Endothelial cell of umbilical vein (primary cell): Measurements from ENCODE around the gene HIGD1C. TPM values are rescaled to one million over a fixed set of nuclear protein-coding genes. Genes with fewer than 3 reads are reported as not detected.

Source experiments
- BruUV-seq: library from RNA; stranded (reverse); fragments of 400-500 nt; replicated peaks from 2 replicates; lab custom pipeline; 2021; lab: Mats Ljungman, UMichigan
- CTCF ChIA-PET: fragments of 300-600, 350-600 bp; sonication (Branson Sonifier 250); formaldehyde crosslinking; loops from one replicate; lab custom pipeline; 2021; ENCODE audit warnings: antibody characterized with exemption, inconsistent platforms; lab: Charles Lee
- POLR2A ChIA-PET: fragments of 300-600, 350-600 bp; sonication (Branson Sonifier 250); formaldehyde crosslinking; loops from one replicate; lab custom pipeline; 2021; ENCODE audit warnings: antibody characterized with exemption, inconsistent platforms; lab: Charles Lee
- DNase-seq: peaks from one replicate; pipeline ENCODE4 v3.0.0-alpha.2; 2011; ENCODE audit warnings: low read depth, low spot score
- FAIRE-seq: peaks from 2 replicates; lab custom pipeline; 2011; peaks lifted over from hg19 to GRCh38; lab: Jason Lieb, UNC
- H2AFZ ChIP-seq: 2 replicates; pipeline ENCODE4 v1.6.0; 2012; ENCODE audit warnings: low read depth, low read length, control low read depth, inconsistent platforms
- H3K27ac ChIP-seq: 2 replicates; pipeline ENCODE4 v1.5.1; 2011; ENCODE audit warnings: low read depth, mild to moderate bottlenecking, control low read depth, low read length, moderate library complexity; ENCODE audit not compliant: insufficient read depth
- H3K27me3 ChIP-seq, 2 experiments: 2 replicates each; pipeline versions ENCODE4 v1.6.0 to v1.6.1; 2011; ENCODE audit warnings: low read length in 2 of 2, mixed read lengths in 1 of 2; ENCODE audit not compliant: control insufficient read depth in 2 of 2, insufficient read depth in 2 of 2
- H3K36me3 ChIP-seq, 2 experiments: 2 replicates in 1 of 2; 3 replicates in 1 of 2; pipeline ENCODE4 v1.5.1; 2011; ENCODE audit warnings: low read length in 2 of 2, mild to moderate bottlenecking in 1 of 2, moderate library complexity in 1 of 2; ENCODE audit not compliant: control insufficient read depth in 2 of 2, insufficient read depth in 2 of 2; ENCODE audit errors: extremely low read depth in 1 of 2
- H3K4me1 ChIP-seq: 3 replicates; pipeline ENCODE4 v1.5.1; 2011; ENCODE audit warnings: mild to moderate bottlenecking, low read length; ENCODE audit not compliant: control insufficient read depth, insufficient read depth; ENCODE audit errors: extremely low read depth
- H3K4me2 ChIP-seq: 2 replicates; pipeline ENCODE4 v1.6.1; 2011; ENCODE audit warnings: low read length, control low read depth, mixed read lengths; ENCODE audit not compliant: insufficient read depth
- H3K4me3 ChIP-seq, 3 experiments: fragments of 200-600 bp in 1 of 3; sonication (generic), shearing (Covaris generic) in 1 of 3; replicated peaks in 1 of 3; 2 replicates each; pipeline ENCODE4 v1.5.1; 2011 to 2016; ENCODE audit warnings: control low read depth in 3 of 3, low read length in 3 of 3, mild to moderate bottlenecking in 2 of 3, inconsistent platforms in 1 of 3, low read depth in 1 of 3, moderate library complexity in 1 of 3; ENCODE audit not compliant: insufficient read depth in 1 of 3
- H3K79me2 ChIP-seq: 2 replicates; pipeline ENCODE4 v1.6.0; 2012; ENCODE audit warnings: low read length, inconsistent platforms; ENCODE audit not compliant: control insufficient read depth, insufficient read depth
- H3K9ac ChIP-seq: replicated peaks from 2 replicates; pipeline ENCODE3; 2011; ENCODE audit warnings: low read length, control low read depth; ENCODE audit not compliant: insufficient read depth; ENCODE audit errors: extremely low read depth
- H3K9me1 ChIP-seq: replicated peaks from 3 replicates; pipeline ENCODE4 v1.6.0; 2011; ENCODE audit warnings: mild to moderate bottlenecking, low read length; ENCODE audit not compliant: control insufficient read depth, insufficient read depth; ENCODE audit errors: extremely low read depth
- H3K9me3 ChIP-seq: replicated peaks from 2 replicates; pipeline ENCODE4 v1.5.1; 2012; ENCODE audit warnings: low read length, inconsistent platforms; ENCODE audit not compliant: control insufficient read depth, insufficient read depth
- H4K20me1 ChIP-seq: replicated peaks from 2 replicates; pipeline ENCODE3; 2011; ENCODE audit warnings: mild to moderate bottlenecking, low read length; ENCODE audit not compliant: control insufficient read depth, insufficient read depth; ENCODE audit errors: extremely low read depth
- CTCF ChIP-seq, 2 donors: IDR thresholded peaks; 1 replicate in 1 of 2; 2 replicates in 1 of 2; pipeline ENCODE4 v1.5.1; 2011; ENCODE audit warnings: low read length in 2 of 2, mild to moderate bottlenecking in 2 of 2, moderate library complexity in 2 of 2, control low read depth in 1 of 2, inconsistent platforms in 1 of 2, low read depth in 1 of 2; ENCODE audit not compliant: insufficient read depth in 1 of 2; ENCODE audit errors: extremely low read depth in 1 of 2
- EZH2 ChIP-seq: IDR thresholded peaks from 2 replicates; pipeline ENCODE4 v1.6.1; 2012; ENCODE audit warnings: borderline replicate concordance, low read depth, mild to moderate bottlenecking, moderate library complexity, low read length, inconsistent platforms; ENCODE audit not compliant: severe bottlenecking
- MAX ChIP-seq: IDR thresholded peaks from 2 replicates; pipeline ENCODE4 v1.6.1; 2011; ENCODE audit not compliant: insufficient read depth, insufficient read length
- dilution Hi-C: fragments of 300-500 bp; cut with MboI; formaldehyde crosslinking; loops from one replicate; pipeline ENCODE4 v1.15.0; 2019; ENCODE audit warnings: low sequenced_read_pairs; ENCODE audit not compliant: extremely low pct_ligation_motif_present
- intact Hi-C: fragments of 100-400 bp; cut with micrococcal nuclease; formaldehyde crosslinking; loops from one replicate; pipeline ENCODE4 v1.10.0; 2022
- polyA plus RNA-seq, 4 experiments: library from polyadenylated mRNA; depleted of rRNA in 3 of 4; stranded (reverse) in 3 of 4; unstranded in 1 of 4; fragments of >200 nt; gene quantifications; 2 replicates each; pipeline versions ENCODE4 v1.2.1 to v1.2.3, GENCODE V29; 2011 to 2012; ENCODE audit warnings: missing spikeins in 1 of 4
- total RNA-seq: library from RNA; stranded (reverse); gene quantifications from 2 replicates; pipeline ENCODE4 v1.2.3, GENCODE V29; 2021

The HIGD1C gene
- total and polyA plus RNA-seq, 2 donors (not counting 3 experiments of a cell fraction or from before 2014, with no cell fraction given): not detected

GRCh38 chr12:50986966-50987737, 34.8 kb downstream of the HIGD1C start:
- Histone ChIP-seq H3K4me3 (no peak overlapping the region), H3K4me2 (no peak overlapping the region), H2AFZ (no peak overlapping the region), H3K9me3 (no peaks in the 10 kb centered on the region), H3K36me3 (peaks cover 15 to 17% of the 10 kb centered on the region in 2 experiments), H3K27me3 (no peaks in the 10 kb centered on the region), H3K27ac (peak overlapping the region; percentile 15), H4K20me1 (no peaks in the 10 kb centered on the region), H3K79me2 (no peaks in the 10 kb centered on the region), H3K4me1 (peaks cover 41% of the 10 kb centered on the region), H3K9me1 (no peaks in the 10 kb centered on the region), H3K9ac (no peak overlapping the region)
- intact Hi-C loops: loop anchor here (1.0 to 5.0 kb wide), 4 partner anchors 40 to 222 kb away; partner anchors contain the start of gene SLC11A2
- peak; percentile 84 for FAIRE-seq
- BruUV-seq: no TSS peak
- DNase-seq: peak; percentile 81
- TF ChIP-seq MAX: no peak
- TF ChIP-seq EZH2: no peak
- peak; percentile 28 to 53 for TF ChIP-seq CTCF (IDR thresholded peaks at IDR 0.05; ENCODE audit: extremely low read depth in 1 of 2, insufficient read depth in 1 of 2, low read depth in 1 of 2, low read length in 2 of 2)
- ChIA-PET POLR2A (interaction anchor here (0.7 to 1.4 kb wide), 2 partner anchors 96 to 222 kb away, joined by 4 read pairs; partner anchors contain the start of gene CSRNP2), CTCF (interaction anchor here (0.6 to 7.3 kb wide), 37 partner anchors 9 to 483 kb away, joined by 3 to 299 read pairs (median 4); partner anchors contain the start of genes ATF1, DAZAP2, DIP2B and LETMD1)
- dilution Hi-C loops: no loop called here
